HUES48 (cell line): Measurements from ENCODE around the gene FAM180A.
"Not testable (repeated sequence)": the region's sequence is repeated elsewhere in the genome, so short reads cannot be mapped to it uniquely, and the experiment has no call there.

Source experiments
- H3K27ac ChIP-seq: one replicate; pipeline ENCODE4 v1.7.0; 2013; ENCODE audit warnings: low read depth, low read length, inconsistent platforms
- H3K27me3 ChIP-seq: 2 replicates; pipeline ENCODE4 v1.6.1; 2013; ENCODE audit warnings: mild to moderate bottlenecking, low read length; ENCODE audit not compliant: control insufficient read depth, insufficient read depth
- H3K36me3 ChIP-seq: 2 replicates; pipeline ENCODE4 v1.6.1; 2013; ENCODE audit warnings: low read length; ENCODE audit not compliant: control insufficient read depth, insufficient read depth
- H3K4me1 ChIP-seq: 2 replicates; pipeline ENCODE4 v1.6.1; 2013; ENCODE audit warnings: mild to moderate bottlenecking, low read length; ENCODE audit not compliant: control insufficient read depth, insufficient read depth
- H3K4me3 ChIP-seq: 2 replicates; pipeline ENCODE4 v1.5.1; 2013; ENCODE audit warnings: mild to moderate bottlenecking, low read depth, low read length
- H3K9ac ChIP-seq: 2 replicates; pipeline ENCODE4 v1.6.1; 2013; ENCODE audit warnings: mild to moderate bottlenecking, low read depth, low read length, moderate library complexity
- H3K9me3 ChIP-seq: 2 replicates; pipeline ENCODE4 v1.6.1; 2013; ENCODE audit warnings: low read length; ENCODE audit not compliant: control insufficient read depth, insufficient read depth

FAM180A gene

DNA sequence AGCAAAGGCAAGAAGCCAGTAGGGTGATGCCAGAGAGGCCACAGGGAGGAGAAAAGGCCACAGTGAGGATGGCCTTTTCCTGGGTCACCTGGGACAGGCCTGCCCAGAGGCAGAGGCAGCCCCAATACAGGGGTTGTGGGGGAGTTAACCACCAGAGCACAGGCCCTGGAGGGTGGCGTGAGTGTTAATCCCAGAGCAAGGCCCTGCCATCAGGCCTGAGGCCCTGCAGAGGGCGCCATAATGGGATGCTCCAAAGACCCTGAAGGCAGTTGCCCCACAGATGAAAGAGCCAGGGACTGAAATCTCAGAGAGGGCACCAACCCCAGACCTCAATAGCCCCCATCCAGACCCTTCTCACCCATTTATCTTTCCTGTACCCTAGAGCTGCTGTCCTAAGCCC, 44.5 kb downstream of the FAM180A start:
- no peaks in the 10 kb centered on the region for H3K9me3 ChIP-seq
- no peaks in the 10 kb centered on the region for H3K27me3 ChIP-seq
- H3K4me3 ChIP-seq: no peak overlapping the region
- H3K9ac ChIP-seq: no peak overlapping the region
- no peaks in the 10 kb centered on the region for H3K4me1 ChIP-seq
- H3K27ac ChIP-seq: no peak overlapping the region
- no peaks in the 10 kb centered on the region for H3K36me3 ChIP-seq

DNA sequence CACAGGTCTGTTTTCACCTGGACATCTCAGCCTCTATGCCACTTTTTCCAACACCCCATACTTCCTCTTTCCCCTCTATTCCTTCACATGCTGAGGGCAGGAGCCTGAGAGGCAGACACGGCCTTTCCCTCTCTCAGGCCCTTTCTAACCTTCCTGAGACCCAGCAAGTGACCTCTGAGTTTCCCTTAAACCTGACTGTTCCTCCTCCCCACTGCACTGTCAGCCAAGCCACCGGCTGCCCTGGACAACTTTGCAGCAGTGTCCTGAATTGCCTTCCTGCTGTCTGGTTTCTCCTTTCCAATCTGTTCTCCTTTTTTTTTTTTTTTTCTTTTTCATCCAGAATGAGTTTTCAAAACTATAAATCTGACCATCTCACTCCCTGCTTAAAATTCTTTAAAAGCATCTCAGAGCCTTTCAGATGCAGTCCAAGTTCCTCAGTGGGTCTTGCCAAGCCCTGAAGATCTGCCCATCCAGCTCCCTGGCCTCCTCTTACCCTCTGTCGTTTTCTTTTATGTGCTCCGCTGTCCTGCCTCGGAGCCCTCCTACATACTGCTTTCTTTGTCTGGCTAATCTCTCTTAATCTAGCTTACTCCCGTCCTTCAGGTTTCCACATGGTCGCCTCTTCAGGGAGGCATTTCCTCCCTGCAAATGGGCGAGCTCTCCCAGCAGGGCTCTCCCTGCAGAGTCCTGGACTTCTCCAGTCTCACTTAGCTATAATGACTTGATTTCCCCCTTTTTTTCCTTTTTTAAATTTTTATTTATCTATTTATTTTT, 51.1 kb downstream of the FAM180A start:
- Histone ChIP-seq H3K4me3 (no peak overlapping the region), H3K27me3 (no peaks in the 10 kb centered on the region), H3K36me3 (0 out of 2 replicates have a peak, but pooled peaks cover 2% of the 10 kb centered on the region), H3K4me1 (no peaks in the 10 kb centered on the region), H3K27ac (no peak overlapping the region), H3K9me3 (no peaks in the 10 kb centered on the region), H3K9ac (no peak overlapping the region)

DNA sequence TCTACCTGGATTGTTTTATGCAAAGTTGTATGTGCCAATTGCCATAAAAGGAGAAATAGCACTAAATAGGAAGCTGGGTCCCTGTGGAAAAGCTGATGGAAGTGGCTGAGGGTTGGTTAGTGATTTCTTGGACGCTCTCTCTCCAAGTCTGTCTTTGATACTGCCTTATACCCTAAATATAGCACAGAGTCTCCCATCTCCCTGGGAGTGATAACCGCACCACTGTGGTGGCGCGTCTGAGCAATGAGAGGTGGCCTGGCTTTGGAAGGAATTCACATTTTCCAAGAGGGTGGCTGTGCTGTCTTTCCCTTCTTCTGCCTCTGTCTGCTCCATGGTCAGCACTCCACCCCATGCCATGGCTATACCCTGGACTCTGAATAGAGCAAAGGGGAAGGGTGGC, 55.1 kb downstream of the FAM180A start:
- H3K4me1 ChIP-seq: no peaks in the 10 kb centered on the region
- H3K9ac ChIP-seq: no peak overlapping the region
- no peaks in the 10 kb centered on the region for H3K9me3 ChIP-seq
- no peak overlapping the region for H3K27ac ChIP-seq
- H3K27me3 ChIP-seq: no peaks in the 10 kb centered on the region
- no peak overlapping the region for H3K4me3 ChIP-seq
- peaks cover 15% of the 10 kb centered on the region; the same call in 1 of the 2 replicates for H3K36me3 ChIP-seq

DNA sequence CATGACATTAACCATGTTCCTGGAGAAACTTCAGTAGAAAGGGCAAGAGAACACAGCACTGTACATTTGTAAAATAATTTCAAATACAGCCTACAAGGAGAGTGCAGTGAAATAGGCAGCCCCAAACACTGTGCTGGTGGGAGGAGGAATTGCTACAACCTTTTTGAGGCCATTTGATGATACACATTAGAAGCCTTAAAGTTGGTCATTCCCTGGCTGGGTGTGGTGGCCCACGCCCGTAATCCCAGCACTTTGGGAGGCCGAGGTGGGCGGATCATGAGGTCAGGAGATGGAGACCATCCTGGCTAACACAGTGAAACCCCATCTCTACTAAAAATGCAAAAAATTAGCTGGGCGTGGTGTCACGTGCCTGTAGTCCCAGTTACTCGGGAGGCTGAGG, 56.0 kb downstream of the FAM180A start:
- H3K9ac ChIP-seq, H3K27ac ChIP-seq, H3K9me3 ChIP-seq, H3K4me3 ChIP-seq, H3K27me3 ChIP-seq, H3K4me1 ChIP-seq: not testable (repeated sequence)
- H3K36me3 ChIP-seq: peaks cover 15% of the 10 kb centered on the region; the same call in 1 of the 2 replicates

DNA sequence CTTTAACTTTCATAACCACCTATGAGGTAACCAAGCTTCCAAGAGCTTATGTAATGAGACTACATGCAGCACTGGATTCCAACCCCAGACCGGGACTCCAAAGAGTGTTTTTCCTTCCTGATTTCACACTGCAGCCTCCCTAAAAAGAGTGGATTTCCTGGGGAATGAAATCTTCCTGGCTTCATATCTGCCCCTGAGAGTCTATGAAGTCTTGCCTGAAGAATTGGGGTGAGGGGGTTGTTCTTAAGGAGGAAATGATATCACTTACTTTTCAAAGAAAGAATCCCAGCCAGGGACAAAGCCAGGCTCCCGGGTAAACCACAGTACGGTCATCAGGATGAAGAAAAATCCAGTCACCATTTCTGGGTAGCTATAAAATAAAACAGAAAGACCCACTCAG, 56.6 kb downstream of the FAM180A start:
- Histone ChIP-seq H3K9ac (no peak overlapping the region), H3K4me1 (no peaks in the 10 kb centered on the region), H3K27ac (no peak overlapping the region), H3K9me3 (no peaks in the 10 kb centered on the region), H3K36me3 (peaks cover 15% of the 10 kb centered on the region; the same call in 1 of the 2 replicates), H3K4me3 (no peak overlapping the region), H3K27me3 (no peaks in the 10 kb centered on the region)

DNA sequence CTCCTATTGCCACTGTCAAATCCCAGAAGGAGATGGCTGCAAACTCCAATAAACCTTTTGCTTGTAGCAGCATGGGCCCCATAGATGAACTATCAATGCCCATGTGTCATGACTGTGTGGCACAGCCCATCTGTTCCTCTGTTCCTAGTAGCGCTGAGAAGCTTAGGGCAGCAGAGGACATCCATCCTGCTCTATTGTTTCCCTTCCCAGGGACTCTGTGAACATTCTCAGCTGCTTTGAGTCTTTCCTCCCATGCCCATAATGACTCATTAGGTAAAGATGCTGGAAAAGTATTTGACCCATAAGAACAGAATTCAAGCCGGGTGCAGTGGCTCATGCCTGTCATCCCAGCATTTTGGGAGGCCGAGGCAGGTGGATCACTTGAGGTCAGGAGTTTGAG, 58.0 kb downstream of the FAM180A start:
- H3K27me3 ChIP-seq: no peaks in the 10 kb centered on the region
- no peak overlapping the region for H3K27ac ChIP-seq
- peaks cover 15% of the 10 kb centered on the region; the same call in 1 of the 2 replicates for H3K36me3 ChIP-seq
- no peak overlapping the region for H3K9ac ChIP-seq
- no peak overlapping the region for H3K4me3 ChIP-seq
- no peaks in the 10 kb centered on the region for H3K9me3 ChIP-seq
- no peaks in the 10 kb centered on the region for H3K4me1 ChIP-seq

DNA sequence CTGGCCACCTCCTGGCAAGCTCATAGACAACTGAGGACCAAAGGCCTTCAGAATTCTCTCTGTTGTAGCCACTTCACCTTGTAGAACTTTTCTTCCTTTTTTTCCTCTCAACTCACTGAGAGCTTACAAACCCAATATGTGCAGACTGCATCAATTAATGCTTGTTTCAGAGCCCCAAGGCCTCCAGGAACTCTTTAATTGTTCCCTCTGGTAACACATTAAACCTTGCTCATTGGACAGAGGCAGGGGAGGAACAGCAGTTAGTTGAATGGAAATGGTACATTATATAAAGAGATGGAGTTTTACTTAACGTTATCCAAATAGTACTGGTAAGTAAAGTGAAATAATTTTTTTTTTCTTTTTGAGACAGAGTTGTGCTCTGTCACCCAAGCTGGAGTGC, 61.1 kb downstream of the FAM180A start:
- H3K27ac ChIP-seq: no peak overlapping the region
- H3K4me3 ChIP-seq: no peak overlapping the region
- no peaks in the 10 kb centered on the region for H3K4me1 ChIP-seq
- peaks cover 13% of the 10 kb centered on the region; the same call in 1 of the 2 replicates for H3K36me3 ChIP-seq
- H3K27me3 ChIP-seq: no peaks in the 10 kb centered on the region
- no peak overlapping the region for H3K9ac ChIP-seq
- H3K9me3 ChIP-seq: no peaks in the 10 kb centered on the region

DNA sequence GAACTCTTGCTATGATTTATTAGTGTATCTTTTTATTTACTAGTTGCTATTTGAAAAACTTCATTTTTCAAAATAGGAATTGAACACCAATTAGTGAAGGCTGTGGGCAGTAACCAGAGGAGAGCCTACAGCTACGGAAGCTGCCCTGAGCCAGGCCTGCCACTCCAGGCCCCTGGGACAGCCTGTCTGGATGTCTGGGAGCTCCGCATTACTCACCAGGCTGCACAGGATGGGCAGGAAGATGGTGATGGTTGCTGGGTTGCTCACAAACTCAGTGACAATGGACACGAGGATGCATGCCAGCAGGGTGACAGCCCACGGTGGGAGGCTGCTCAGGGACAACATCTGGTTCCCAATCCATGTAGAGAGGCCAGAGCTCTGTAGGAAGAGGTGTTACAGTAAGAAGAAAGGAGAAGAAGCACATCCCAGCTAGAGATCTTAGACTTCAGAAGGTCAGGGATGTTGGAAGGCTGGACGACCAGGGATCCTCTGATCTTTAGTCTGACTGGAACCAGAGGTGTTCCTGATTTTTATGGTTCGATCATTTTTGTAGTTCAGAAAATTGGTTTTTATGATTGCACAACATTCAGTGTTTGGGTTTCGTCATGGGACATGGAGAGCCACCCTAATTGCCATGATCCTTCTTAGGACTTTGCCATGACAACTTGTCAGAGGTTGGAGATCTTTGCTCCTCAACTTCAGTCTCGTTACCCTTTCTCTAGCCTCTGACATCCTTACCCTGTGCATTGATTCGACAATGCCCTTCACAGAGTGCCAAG, 63.1 kb downstream of the FAM180A start:
- no peaks in the 10 kb centered on the region for H3K27me3 ChIP-seq
- H3K4me3 ChIP-seq: no peak overlapping the region
- H3K27ac ChIP-seq: no peak overlapping the region
- H3K4me1 ChIP-seq: no peaks in the 10 kb centered on the region
- H3K36me3 ChIP-seq: peaks cover 13% of the 10 kb centered on the region; the same call in 1 of the 2 replicates
- H3K9ac ChIP-seq: no peak overlapping the region
- no peaks in the 10 kb centered on the region for H3K9me3 ChIP-seq

DNA sequence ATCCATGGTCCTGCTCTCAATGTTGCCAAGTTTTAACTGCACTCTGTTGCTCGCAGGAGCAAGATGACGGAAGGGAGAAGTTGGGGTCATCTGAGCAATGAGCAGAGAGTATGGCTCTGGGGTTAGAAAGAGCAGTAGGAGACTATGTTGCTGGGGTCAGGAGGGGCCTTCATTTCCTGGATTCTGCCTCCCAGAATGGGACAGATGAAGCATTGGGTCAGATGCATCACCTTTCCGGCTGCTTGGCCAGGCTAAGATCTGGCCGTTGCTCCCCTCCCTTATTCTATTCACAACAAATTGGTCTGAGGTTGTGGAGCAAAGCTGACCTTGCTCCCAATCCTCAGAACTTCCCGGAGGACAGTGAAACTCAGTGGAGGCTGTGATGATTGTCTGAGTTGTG, 63.9 kb downstream of the FAM180A start:
- peaks cover 11% of the 10 kb centered on the region; the same call in 1 of the 2 replicates for H3K36me3 ChIP-seq
- H3K27me3 ChIP-seq: no peaks in the 10 kb centered on the region
- no peak overlapping the region for H3K27ac ChIP-seq
- no peak overlapping the region for H3K9ac ChIP-seq
- no peaks in the 10 kb centered on the region for H3K4me1 ChIP-seq
- no peaks in the 10 kb centered on the region for H3K9me3 ChIP-seq
- no peak overlapping the region for H3K4me3 ChIP-seq

DNA sequence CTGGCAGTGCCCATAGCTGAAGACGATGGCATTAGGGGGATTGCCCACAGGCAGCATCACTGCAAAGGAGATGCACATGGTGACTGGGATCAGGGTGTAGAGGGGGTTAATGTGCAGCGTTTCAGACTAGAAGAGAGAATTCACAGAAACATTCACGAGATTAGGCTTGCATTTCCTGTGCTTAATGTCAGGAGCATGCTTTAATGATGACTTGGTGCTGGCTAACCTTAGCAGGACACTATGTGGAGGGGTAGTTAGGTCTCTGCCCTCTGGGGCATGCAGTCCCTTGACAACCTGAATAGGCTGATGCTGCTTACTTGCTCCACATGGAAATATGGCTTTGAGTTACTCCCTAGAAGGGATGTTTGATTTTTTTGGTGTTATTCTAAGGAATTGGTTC, 64.5 kb downstream of the FAM180A start:
- no peak overlapping the region for H3K9ac ChIP-seq
- H3K4me1 ChIP-seq: no peaks in the 10 kb centered on the region
- H3K36me3 ChIP-seq: 0 out of 2 replicates have a peak, but pooled peaks cover 8% of the 10 kb centered on the region
- H3K27me3 ChIP-seq: no peaks in the 10 kb centered on the region
- H3K9me3 ChIP-seq: no peaks in the 10 kb centered on the region
- H3K27ac ChIP-seq: no peak overlapping the region
- H3K4me3 ChIP-seq: no peak overlapping the region

DNA sequence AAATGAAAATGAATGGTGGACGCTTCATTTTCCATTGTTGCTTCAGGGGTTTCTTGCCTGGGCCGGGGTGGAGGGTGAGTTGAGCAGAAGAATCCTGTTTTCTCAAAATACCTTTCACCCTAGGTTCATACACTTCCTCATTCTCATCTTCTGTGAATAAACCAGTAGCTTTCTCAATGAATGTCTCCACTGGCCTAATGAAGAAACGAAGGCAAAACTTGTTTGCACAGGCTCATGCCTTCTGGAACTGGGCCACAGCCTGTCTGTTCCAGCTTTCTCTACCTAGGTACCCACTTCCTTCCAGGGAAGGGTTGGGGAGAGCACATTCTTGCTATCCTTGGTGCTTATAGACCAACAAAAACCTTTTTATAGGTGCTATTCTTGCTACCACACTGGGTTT, 65.0 kb downstream of the FAM180A start:
- Histone ChIP-seq H3K36me3 (0 out of 2 replicates have a peak, but pooled peaks cover 9% of the 10 kb centered on the region), H3K27ac (no peak overlapping the region), H3K9ac (no peak overlapping the region), H3K4me1 (no peaks in the 10 kb centered on the region), H3K27me3 (no peaks in the 10 kb centered on the region), H3K9me3 (no peaks in the 10 kb centered on the region), H3K4me3 (no peak overlapping the region)
